GM23338 (cell line): ENCODE measurements around the gene ZBTB5. TPM values are rescaled to one million over a fixed set of nuclear protein-coding genes. Genes with fewer than 3 reads are reported as not detected.

Source experiments
- ATAC-seq: fragments of 200-7000 bp; cut with Tn5 transposase; 3 replicates; pipeline ENCODE4 v1.9.1; 2020
- DNase-seq: peaks from one replicate; pipeline ENCODE4 v3.0.0-alpha.2; 2015; ENCODE audit warnings: low spot score
- H2AFZ ChIP-seq: fragments of 200-600 bp; sonication (generic); 2 replicates; pipeline ENCODE4 v1.8.0; 2016; ENCODE audit warnings: antibody characterized with exemption, mild to moderate bottlenecking, moderate library complexity
- H3F3A ChIP-seq: fragments of 200-600 bp; sonication (generic); replicated peaks from 2 replicates; pipeline ENCODE4 v1.8.0; 2017; ENCODE audit warnings: antibody characterized with exemption, mixed run types, low read depth
- H3K27ac ChIP-seq: fragments of 200-600 bp; sonication (generic); 2 replicates; pipeline ENCODE4 v1.6.1; 2016; ENCODE audit warnings: low read depth
- H3K27me3 ChIP-seq: fragments of 200-600 bp; sonication (generic); 2 replicates; pipeline ENCODE4 v1.8.0; 2016; ENCODE audit warnings: mild to moderate bottlenecking, mixed run types, moderate library complexity; ENCODE audit not compliant: insufficient read depth
- H3K36me3 ChIP-seq: fragments of 200-600 bp; sonication (generic); 2 replicates; pipeline ENCODE4 v1.8.0; 2016; ENCODE audit warnings: mild to moderate bottlenecking; ENCODE audit not compliant: insufficient read depth
- H3K4me1 ChIP-seq: fragments of 200-600 bp; sonication (generic); 2 replicates; pipeline ENCODE4 v1.8.0; 2016; ENCODE audit warnings: mild to moderate bottlenecking, moderate library complexity; ENCODE audit not compliant: insufficient read depth
- H3K4me2 ChIP-seq: fragments of 200-600 bp; sonication (generic); 2 replicates; pipeline ENCODE4 v1.7.1; 2017; ENCODE audit warnings: mixed run types
- H3K4me3 ChIP-seq: fragments of 200-600 bp; sonication (generic); 2 replicates; pipeline ENCODE4 v1.6.1; 2016; ENCODE audit warnings: mixed run types
- H3K79me2 ChIP-seq: fragments of 200-600 bp; sonication (generic); replicated peaks from 2 replicates; pipeline ENCODE4 v1.8.0; 2017; ENCODE audit warnings: mild to moderate bottlenecking; ENCODE audit not compliant: insufficient read depth
- H3K9me2 ChIP-seq: fragments of 200-600 bp; sonication (generic); 2 replicates; pipeline ENCODE4 v1.8.0; 2017; ENCODE audit not compliant: insufficient read depth
- H4K20me1 ChIP-seq: fragments of 200-600 bp; sonication (generic); replicated peaks from 2 replicates; pipeline ENCODE4 v1.8.0; 2017; ENCODE audit warnings: mild to moderate bottlenecking; ENCODE audit not compliant: insufficient read depth
- H3K27ac Mint-ChIP-seq: 2 replicates; pipeline ENCODE4 v1.8.0; 2020; ENCODE audit warnings: inconsistent platforms, mild to moderate bottlenecking, moderate library complexity, mixed read lengths
- H3K27me3 Mint-ChIP-seq: 3 replicates; pipeline ENCODE4 v1.8.0; 2022; ENCODE audit warnings: low read depth, mild to moderate bottlenecking, moderate library complexity, mixed read lengths, inconsistent platforms; ENCODE audit not compliant: insufficient read depth, poor library complexity
- H3K36me3 Mint-ChIP-seq: 3 replicates; pipeline ENCODE4 v1.8.0; 2021; ENCODE audit warnings: low read depth, mild to moderate bottlenecking, inconsistent platforms, moderate library complexity, mixed read lengths
- H3K4me1 Mint-ChIP-seq: 3 replicates; pipeline ENCODE4 v1.8.0; 2020; ENCODE audit warnings: mild to moderate bottlenecking, inconsistent platforms, mixed read lengths
- H3K4me3 Mint-ChIP-seq: 3 replicates; pipeline ENCODE4 v1.8.0; 2021; ENCODE audit warnings: moderate library complexity, mild to moderate bottlenecking, inconsistent platforms, mixed read lengths
- H3K9me3 Mint-ChIP-seq: 3 replicates; pipeline ENCODE4 v1.8.0; 2020; ENCODE audit warnings: moderate library complexity, mild to moderate bottlenecking, inconsistent platforms, mixed read lengths
- CREB1 ChIP-seq: fragments of 250-450 bp; sonication (Bioruptor Pico); IDR thresholded peaks from 2 replicates; pipeline ENCODE4 v1.5.0; 2020; ENCODE audit warnings: low read depth, mild to moderate bottlenecking, moderate library complexity
- EZH2 ChIP-seq: fragments of 200-600 bp; sonication (generic); IDR thresholded peaks from one replicate; pipeline ENCODE4 v1.8.0; 2017; ENCODE audit warnings: antibody characterized with exemption, mild to moderate bottlenecking, low read depth; ENCODE audit not compliant: unreplicated experiment
- EZH2phosphoT487 ChIP-seq: fragments of 200-600 bp; sonication (generic); IDR thresholded peaks from one replicate; pipeline ENCODE4 v1.8.1; 2018; ENCODE audit warnings: antibody characterized with exemption; ENCODE audit not compliant: unreplicated experiment
- JUNB ChIP-seq: IDR thresholded peaks from one replicate; pipeline ENCODE4 v1.6.1; 2016; ENCODE audit warnings: antibody characterized with exemption; ENCODE audit not compliant: unreplicated experiment
- POLR2AphosphoS5 ChIP-seq: IDR thresholded peaks from 2 replicates; pipeline ENCODE4 v1.6.1; 2016; ENCODE audit warnings: antibody characterized with exemption, low read depth
- STAT1 ChIP-seq: IDR thresholded peaks from one replicate; pipeline ENCODE4 v1.6.1; 2016; ENCODE audit warnings: antibody characterized with exemption; ENCODE audit not compliant: unreplicated experiment
- ZNF114 ChIP-seq: fragments of 250-450 bp; sonication (Bioruptor Pico); IDR thresholded peaks from 2 replicates; pipeline ENCODE4 v1.5.0; 2020; ENCODE audit warnings: mild to moderate bottlenecking, moderate library complexity
- ZNF331 ChIP-seq: fragments of 250-450 bp; sonication (Bioruptor Pico); IDR thresholded peaks from 2 replicates; pipeline ENCODE4 v1.5.0; 2020; ENCODE audit warnings: low read depth, mild to moderate bottlenecking, moderate library complexity
- polyA plus RNA-seq: library from polyadenylated mRNA; unstranded; fragments of >200 nt; fragmentation: Nextera tagmentation; extraction: Ambion mirVana; gene quantifications from 2 replicates; pipeline ENCODE4 v1.2.1, GENCODE V29; 2016
- total RNA-seq: library from RNA; depleted of rRNA; stranded (reverse); fragments of >200 nt; shearing (Covaris generic); gene quantifications from 2 replicates; pipeline ENCODE4 v1.2.3, GENCODE V29; 2014
- TF ChIP-seq, protein P1 (sequence below), 2 experiments: fragments of 200-600 bp in 1 of 2; sonication (generic) in 1 of 2; conservative IDR thresholded peaks; 2 replicates each; pipeline versions ENCODE4 v1.5.1 to v1.6.1; 2016 to 2017; ENCODE audit warnings: antibody characterized with exemption in 2 of 2, low read depth in 2 of 2, mild to moderate bottlenecking in 2 of 2, moderate library complexity in 1 of 2
- TF ChIP-seq, protein P2 (sequence below): fragments of 250-450 bp; sonication (Bioruptor Pico); IDR thresholded peaks from 2 replicates; pipeline ENCODE4 v1.5.0; 2020; ENCODE audit warnings: mild to moderate bottlenecking, moderate library complexity
- TF ChIP-seq, protein P3 (sequence below): IDR thresholded peaks from one replicate; pipeline ENCODE4 v1.6.1; 2018; ENCODE audit warnings: antibody characterized with exemption; ENCODE audit not compliant: unreplicated experiment
- TF ChIP-seq, protein P4 (sequence below): IDR thresholded peaks from 2 replicates; pipeline ENCODE4 v1.6.1; 2016; ENCODE audit warnings: antibody characterized with exemption

ZBTB5 gene
- total and polyA plus RNA-seq, 2 experiments from 2014 or later: 2.8 to 19.5 TPM

DNA sequence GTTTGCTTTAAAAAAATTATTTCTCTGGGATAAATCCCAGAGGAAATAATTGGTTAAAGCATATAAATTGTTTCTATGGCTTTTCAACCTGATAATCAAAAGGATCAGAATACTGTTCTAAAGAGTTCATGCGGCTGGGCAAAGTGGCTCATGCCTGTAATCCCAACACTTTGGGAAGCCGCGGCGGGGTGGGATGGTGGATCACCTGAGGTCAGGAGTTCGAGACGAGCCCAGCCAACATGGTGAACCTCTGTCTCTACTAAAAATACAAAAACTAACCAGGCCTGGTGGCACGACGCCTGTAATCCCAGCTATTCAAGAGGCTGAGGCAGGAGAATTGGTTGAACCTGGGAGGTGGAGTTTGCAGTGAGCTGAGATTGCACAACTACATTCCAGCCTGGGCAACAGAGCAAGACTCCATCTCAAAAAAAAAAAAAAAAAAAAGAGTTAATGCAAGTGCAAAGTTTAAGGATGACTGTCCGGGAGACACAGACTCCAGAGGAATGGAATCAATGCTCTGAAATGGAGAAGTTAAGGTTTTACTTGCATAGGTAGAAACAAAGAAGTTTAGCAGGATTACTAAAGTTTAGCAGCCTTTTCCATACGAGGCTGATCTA is 59.4 kb downstream of the ZBTB5 start (continued):
- TF ChIP-seq, protein P1, sequence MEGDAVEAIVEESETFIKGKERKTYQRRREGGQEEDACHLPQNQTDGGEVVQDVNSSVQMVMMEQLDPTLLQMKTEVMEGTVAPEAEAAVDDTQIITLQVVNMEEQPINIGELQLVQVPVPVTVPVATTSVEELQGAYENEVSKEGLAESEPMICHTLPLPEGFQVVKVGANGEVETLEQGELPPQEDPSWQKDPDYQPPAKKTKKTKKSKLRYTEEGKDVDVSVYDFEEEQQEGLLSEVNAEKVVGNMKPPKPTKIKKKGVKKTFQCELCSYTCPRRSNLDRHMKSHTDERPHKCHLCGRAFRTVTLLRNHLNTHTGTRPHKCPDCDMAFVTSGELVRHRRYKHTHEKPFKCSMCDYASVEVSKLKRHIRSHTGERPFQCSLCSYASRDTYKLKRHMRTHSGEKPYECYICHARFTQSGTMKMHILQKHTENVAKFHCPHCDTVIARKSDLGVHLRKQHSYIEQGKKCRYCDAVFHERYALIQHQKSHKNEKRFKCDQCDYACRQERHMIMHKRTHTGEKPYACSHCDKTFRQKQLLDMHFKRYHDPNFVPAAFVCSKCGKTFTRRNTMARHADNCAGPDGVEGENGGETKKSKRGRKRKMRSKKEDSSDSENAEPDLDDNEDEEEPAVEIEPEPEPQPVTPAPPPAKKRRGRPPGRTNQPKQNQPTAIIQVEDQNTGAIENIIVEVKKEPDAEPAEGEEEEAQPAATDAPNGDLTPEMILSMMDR (conservative IDR thresholded peaks at IDR 0.05; ENCODE audit: low read depth in 2 of 2): no peak
- no peak for TF ChIP-seq EZH2

DNA sequence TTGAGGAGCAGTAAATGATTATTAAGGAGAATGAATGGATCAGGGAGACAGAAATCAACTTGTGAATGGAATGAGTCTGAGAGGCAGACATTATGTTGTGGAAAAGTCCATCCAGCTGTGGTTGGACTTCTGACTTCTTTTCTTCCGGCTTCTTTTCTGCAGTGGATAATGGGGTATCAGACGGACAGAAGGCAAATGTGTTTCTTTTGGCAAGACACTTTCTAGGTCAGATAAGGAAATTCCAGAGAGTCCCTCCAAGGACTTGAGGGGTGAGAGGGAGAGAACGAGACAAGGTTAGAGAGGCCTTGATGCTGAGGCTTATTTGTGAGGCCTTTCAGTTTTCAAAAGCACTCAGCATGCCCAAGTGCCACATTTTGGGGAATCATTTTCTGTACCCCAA is 59.9 kb downstream of the ZBTB5 start:
- Histone ChIP-seq H4K20me1 (no peaks in the 10 kb centered on the region), H3K36me3 (no peaks in the 10 kb centered on the region), H3K79me2 (no peaks in the 10 kb centered on the region), H3K4me2 (no peak overlapping the region), H3K4me1 (no peaks in the 10 kb centered on the region), H2AFZ (no peak overlapping the region), H3F3A (no peaks in the 10 kb centered on the region), H3K9me2 (no peaks in the 10 kb centered on the region), H3K27ac (no peak overlapping the region), H3K27me3 (no peaks in the 10 kb centered on the region), H3K4me3 (no peak overlapping the region)
- DNase-seq: no peak
- ATAC-seq: no peak
- no peak overlapping the region for H3K27ac Mint-ChIP-seq
- peaks cover 12% of the 10 kb centered on the region; the same call in 2 of the 3 replicates for H3K4me1 Mint-ChIP-seq
- peaks cover 4% of the 10 kb centered on the region for H3K27me3 Mint-ChIP-seq
- H3K36me3 Mint-ChIP-seq: no peaks in the 10 kb centered on the region
- no peak overlapping the region for H3K4me3 Mint-ChIP-seq
- H3K9me3 Mint-ChIP-seq: no peaks in the 10 kb centered on the region
- TF ChIP-seq EZH2 (no peak), POLR2AphosphoS5 (no peak), ZNF331 (CRISPR knock-in tag) (no peak), STAT1 (no peak), JUNB (no peak), CREB1 (no peak), ZNF114 (CRISPR knock-in tag) (no peak), EZH2phosphoT487 (no peak)
- TF ChIP-seq, protein P2, sequence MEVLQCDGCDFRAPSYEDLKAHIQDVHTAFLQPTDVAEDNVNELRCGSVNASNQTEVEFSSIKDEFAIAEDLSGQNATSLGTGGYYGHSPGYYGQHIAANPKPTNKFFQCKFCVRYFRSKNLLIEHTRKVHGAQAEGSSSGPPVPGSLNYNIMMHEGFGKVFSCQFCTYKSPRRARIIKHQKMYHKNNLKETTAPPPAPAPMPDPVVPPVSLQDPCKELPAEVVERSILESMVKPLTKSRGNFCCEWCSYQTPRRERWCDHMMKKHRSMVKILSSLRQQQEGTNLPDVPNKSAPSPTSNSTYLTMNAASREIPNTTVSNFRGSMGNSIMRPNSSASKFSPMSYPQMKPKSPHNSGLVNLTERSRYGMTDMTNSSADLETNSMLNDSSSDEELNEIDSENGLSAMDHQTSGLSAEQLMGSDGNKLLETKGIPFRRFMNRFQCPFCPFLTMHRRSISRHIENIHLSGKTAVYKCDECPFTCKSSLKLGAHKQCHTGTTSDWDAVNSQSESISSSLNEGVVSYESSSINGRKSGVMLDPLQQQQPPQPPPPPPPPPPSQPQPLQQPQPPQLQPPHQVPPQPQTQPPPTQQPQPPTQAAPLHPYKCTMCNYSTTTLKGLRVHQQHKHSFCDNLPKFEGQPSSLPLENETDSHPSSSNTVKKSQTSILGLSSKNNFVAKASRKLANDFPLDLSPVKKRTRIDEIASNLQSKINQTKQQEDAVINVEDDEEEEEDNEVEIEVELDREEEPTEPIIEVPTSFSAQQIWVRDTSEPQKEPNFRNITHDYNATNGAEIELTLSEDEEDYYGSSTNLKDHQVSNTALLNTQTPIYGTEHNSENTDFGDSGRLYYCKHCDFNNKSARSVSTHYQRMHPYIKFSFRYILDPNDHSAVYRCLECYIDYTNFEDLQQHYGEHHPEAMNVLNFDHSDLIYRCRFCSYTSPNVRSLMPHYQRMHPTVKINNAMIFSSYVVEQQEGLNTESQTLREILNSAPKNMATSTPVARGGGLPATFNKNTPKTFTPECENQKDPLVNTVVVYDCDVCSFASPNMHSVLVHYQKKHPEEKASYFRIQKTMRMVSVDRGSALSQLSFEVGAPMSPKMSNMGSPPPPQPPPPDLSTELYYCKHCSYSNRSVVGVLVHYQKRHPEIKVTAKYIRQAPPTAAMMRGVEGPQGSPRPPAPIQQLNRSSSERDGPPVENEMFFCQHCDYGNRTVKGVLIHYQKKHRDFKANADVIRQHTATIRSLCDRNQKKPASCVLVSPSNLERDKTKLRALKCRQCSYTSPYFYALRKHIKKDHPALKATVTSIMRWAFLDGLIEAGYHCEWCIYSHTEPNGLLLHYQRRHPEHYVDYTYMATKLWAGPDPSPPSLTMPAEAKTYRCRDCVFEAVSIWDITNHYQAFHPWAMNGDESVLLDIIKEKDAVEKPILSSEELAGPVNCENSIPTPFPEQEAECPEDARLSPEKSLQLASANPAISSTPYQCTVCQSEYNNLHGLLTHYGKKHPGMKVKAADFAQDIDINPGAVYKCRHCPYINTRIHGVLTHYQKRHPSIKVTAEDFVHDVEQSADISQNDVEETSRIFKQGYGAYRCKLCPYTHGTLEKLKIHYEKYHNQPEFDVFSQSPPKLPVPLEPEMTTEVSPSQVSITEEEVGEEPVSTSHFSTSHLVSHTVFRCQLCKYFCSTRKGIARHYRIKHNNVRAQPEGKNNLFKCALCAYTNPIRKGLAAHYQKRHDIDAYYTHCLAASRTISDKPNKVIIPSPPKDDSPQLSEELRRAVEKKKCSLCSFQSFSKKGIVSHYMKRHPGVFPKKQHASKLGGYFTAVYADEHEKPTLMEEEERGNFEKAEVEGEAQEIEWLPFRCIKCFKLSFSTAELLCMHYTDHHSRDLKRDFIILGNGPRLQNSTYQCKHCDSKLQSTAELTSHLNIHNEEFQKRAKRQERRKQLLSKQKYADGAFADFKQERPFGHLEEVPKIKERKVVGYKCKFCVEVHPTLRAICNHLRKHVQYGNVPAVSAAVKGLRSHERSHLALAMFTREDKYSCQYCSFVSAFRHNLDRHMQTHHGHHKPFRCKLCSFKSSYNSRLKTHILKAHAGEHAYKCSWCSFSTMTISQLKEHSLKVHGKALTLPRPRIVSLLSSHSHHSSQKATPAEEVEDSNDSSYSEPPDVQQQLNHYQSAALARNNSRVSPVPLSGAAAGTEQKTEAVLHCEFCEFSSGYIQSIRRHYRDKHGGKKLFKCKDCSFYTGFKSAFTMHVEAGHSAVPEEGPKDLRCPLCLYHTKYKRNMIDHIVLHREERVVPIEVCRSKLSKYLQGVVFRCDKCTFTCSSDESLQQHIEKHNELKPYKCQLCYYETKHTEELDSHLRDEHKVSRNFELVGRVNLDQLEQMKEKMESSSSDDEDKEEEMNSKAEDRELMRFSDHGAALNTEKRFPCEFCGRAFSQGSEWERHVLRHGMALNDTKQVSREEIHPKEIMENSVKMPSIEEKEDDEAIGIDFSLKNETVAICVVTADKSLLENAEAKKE (CRISPR knock-in tag): no peak
- TF ChIP-seq, protein P3, sequence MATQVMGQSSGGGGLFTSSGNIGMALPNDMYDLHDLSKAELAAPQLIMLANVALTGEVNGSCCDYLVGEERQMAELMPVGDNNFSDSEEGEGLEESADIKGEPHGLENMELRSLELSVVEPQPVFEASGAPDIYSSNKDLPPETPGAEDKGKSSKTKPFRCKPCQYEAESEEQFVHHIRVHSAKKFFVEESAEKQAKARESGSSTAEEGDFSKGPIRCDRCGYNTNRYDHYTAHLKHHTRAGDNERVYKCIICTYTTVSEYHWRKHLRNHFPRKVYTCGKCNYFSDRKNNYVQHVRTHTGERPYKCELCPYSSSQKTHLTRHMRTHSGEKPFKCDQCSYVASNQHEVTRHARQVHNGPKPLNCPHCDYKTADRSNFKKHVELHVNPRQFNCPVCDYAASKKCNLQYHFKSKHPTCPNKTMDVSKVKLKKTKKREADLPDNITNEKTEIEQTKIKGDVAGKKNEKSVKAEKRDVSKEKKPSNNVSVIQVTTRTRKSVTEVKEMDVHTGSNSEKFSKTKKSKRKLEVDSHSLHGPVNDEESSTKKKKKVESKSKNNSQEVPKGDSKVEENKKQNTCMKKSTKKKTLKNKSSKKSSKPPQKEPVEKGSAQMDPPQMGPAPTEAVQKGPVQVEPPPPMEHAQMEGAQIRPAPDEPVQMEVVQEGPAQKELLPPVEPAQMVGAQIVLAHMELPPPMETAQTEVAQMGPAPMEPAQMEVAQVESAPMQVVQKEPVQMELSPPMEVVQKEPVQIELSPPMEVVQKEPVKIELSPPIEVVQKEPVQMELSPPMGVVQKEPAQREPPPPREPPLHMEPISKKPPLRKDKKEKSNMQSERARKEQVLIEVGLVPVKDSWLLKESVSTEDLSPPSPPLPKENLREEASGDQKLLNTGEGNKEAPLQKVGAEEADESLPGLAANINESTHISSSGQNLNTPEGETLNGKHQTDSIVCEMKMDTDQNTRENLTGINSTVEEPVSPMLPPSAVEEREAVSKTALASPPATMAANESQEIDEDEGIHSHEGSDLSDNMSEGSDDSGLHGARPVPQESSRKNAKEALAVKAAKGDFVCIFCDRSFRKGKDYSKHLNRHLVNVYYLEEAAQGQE: no peak
- TF ChIP-seq, protein P4, sequence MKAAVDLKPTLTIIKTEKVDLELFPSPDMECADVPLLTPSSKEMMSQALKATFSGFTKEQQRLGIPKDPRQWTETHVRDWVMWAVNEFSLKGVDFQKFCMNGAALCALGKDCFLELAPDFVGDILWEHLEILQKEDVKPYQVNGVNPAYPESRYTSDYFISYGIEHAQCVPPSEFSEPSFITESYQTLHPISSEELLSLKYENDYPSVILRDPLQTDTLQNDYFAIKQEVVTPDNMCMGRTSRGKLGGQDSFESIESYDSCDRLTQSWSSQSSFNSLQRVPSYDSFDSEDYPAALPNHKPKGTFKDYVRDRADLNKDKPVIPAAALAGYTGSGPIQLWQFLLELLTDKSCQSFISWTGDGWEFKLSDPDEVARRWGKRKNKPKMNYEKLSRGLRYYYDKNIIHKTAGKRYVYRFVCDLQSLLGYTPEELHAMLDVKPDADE: no peak
